Endometrial microvascular endothelial cells (primary cell): ENCODE data around the gene ZSWIM1. TPM values are rescaled to one million over a fixed set of nuclear protein-coding genes. Genes with fewer than 3 reads are reported as not detected.

Experiments used
- in situ Hi-C: cut with HindIII; loops from 2 replicates; pipeline ENCODE4 v1.10.0; 2017; ENCODE audit warnings: low sequenced_read_pairs, low pct_unique_long_range_greater_than_20kb; ENCODE audit errors: inconsistent ontology term
- total RNA-seq: library from RNA; depleted of rRNA; stranded (reverse); fragments of >200 nt; gene quantifications from one replicate; pipeline ENCODE4 v1.2.3, GENCODE V29; 2015; ENCODE audit errors: inconsistent ontology term

ZSWIM1 gene
- total RNA-seq, 1 donor from 2014 or later = 10.0 TPM

DNA sequence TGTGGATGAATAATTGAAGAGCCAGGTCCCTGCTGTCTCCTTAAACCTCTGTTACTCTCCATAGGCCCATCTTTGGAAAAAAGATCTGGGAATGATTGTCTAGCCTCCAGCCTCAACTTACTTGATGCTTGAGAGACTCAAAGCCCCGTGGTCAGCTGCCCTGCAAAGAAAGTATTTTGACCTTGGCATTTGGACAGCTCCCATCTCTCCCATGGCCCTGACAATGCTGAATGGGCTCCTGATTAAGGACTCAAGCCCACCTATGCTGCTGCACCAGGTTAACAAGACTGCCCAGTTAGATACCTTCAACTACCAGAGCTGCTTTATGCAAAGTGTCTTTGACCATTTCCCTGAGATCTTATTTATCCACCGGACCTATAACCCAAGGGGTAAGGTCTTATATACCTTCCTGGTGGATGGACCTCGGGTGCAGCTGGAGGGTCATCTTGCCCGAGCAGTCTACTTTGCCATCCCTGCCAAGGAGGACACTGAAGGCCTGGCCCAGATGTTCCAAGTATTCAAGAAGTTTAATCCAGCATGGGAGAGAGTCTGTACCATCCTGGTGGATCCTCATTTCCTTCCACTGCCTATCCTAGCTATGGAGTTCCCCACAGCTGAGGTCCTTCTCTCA lies 1.6 kb downstream of the ZSWIM1 start:
- in situ Hi-C loops = no loop called here

DNA sequence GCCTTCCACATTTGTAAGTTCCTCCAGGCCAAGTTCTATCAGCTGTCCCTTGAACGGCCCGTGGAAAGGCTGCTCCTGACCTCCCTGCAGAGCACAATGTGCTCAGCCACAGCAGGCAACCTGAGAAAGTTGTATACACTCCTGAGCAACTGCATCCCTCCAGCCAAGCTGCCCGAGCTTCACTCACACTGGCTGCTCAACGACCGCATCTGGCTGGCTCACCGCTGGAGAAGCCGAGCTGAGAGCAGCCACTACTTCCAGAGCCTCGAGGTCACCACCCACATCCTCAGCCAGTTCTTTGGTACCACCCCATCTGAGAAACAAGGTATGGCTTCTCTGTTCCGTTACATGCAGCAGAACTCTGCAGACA lies 2.1 kb downstream of the ZSWIM1 start:
- in situ Hi-C loops = no loop called here

DNA sequence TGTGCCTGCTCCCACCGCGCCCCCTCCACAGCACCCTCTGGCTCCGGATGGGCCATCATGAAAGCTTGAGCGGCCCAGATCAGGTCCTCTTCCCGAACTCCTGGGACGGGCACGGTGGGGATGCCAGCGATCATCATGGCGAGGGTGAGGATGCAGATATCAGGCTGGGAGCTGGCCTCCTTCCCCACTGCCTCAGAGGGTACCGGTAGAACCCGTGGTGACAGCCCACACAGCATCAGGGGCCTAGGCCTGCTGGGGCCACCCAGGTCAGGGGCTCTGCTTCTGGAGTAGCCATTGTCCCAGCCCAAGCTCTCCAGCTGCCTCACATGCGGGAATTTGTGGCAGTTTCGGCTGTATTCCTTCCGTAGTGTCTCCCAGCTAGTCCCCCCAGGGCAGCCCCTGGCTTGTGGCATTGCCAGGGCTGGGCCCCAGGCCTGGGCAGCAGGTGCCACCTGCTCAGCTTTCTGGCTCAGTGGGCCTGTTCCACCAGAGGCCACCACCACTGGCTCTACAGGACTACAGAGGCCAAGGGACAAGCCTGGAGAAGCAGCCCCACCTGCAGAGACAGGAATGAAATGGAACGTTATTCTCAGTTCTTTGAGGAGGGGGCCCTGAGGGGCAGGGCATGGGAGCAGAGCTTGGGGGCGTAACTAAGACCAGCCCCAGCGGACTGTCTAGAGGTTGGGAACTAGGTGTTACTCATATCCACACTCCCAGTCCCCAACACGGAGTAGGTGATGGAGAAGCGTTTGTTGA lies 5.7 kb downstream of the ZSWIM1 start:
- in situ Hi-C loops = no loop called here

DNA sequence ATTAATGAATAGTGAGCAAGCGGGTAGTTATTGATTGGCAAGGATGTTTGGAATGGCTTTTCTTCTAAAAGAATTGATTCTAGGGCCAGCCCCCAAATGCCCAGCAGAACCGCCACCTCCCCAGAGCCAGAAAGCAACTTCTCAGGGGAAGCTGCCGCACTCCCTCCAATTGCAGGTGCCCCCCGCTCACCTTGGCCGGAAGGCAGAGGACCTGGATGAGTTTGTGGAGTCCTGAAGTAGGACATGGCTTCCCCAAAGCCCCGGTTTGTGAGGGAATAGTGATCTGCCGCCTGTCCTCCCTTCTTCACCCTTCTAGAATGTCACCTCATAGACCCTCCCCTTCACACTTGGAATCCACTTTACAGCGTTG lies 6.3 kb downstream of the ZSWIM1 start, which contains the start of gene SPATA25:
SPATA25 (minus strand) TSS at position 277 of the 370 bp plus-strand sequence; CDS start at position 245, 32 bp downstream.
- in situ Hi-C loops = no loop called here

DNA sequence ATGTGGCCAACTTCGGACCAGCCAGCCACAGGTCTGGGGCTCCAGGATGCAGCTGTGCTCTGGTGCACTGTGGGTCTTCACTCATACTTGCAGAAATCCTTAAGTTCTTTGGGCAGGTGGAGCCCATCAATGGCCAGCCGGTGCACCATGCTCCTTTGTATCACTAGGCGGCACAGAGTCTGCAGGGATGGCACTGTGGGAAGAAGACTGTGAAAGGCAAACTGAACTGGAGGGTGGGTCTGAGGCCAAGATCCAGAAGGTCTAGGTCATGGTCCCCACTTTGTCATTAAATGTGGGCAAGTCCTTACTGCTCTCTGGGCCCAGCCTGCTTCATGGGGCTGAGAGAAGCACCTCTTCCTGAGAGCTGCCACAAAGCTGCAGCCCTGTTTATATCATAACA lies 7.7 kb downstream of the ZSWIM1 start:
- in situ Hi-C loops = no loop called here

DNA sequence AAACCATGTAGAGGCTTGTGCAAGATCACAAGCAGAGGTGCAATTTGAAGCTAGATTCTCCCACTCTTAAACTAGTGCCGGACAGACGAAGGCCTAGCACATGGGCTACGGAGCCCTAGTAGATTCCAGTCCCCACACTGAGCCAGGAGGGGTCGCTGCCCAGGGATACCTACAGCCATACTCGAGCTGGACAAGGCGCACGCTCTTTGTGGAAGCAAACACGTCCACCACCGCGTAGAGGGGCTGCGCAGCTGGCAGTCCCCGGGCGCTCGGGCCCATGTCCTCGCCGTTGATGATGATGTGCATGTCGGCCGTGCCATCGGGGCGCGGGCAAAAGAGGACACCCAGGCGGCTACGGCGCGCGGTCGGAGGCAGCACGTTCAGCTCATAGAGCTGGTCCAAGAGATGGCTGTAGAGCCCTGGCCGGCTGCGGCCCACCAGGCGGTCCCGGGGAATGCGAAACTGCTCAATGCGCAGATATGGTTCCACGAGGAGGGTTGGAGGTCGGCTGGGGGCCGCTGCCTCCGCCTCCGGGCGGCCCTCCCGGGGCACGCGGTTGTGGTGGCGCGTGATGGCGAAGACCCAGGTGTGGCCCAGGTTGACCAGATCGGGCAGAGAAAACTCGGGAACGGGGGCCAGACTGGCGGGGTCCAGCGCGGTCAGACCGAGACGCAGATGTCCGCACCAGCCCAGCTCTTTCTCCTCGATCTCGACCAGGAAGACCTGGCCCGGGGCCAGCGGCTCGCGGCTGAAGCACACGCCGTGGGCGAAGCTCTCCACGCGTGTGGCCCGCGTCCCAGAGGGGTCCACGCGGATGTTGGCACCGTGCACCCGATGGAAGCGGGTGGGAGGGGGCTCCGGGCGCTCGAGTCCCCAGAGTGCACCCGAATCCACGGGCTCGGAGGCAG lies 9.3 kb downstream of the ZSWIM1 start:
- in situ Hi-C loops = no loop called here

DNA sequence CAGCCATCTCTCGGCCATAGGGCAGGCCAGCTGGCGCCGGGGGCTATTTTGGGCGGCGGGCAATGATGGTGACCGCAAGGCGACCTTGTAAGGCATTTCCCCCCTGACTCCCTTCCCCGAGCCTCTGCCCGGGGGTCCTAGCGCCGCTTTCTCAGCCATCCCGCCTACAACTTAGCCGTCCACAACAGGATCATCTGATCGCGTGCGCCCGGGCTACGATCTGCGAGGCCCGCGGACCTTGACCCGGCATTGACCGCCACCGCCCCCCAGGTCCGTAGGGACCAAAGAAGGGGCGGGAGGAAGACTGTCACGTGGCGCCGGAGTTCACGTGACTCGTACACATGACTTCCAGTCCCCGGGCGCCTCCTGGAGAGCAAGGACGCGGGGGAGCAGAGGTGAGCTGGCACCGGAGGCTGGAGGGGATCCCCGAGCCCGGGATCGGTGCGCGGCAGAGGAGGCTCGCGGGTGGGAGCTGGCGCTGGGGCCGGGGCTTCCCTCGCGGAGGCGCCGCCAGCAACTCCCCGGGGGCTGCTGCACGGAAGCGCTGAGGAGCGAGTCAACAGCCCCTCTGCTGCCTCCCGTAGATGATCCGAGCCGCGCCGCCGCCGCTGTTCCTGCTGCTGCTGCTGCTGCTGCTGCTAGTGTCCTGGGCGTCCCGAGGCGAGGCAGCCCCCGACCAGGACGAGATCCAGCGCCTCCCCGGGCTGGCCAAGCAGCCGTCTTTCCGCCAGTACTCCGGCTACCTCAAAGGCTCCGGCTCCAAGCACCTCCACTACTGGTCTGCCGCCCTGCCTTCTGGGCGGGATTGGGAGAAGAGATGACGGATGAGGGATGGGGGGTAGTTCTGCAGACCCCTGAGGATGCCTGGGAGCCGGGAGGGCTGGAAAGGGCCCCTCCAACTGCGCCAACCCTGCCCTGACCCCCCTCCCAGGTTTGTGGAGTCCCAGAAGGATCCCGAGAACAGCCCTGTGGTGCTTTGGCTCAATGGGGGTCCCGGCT lies 10.3 kb downstream of the ZSWIM1 start, which contains the start of the genes CTSA and NEURL2:
CTSA (plus strand) TSS at position 351 of the 999 bp plus-strand sequence; CDS start at position 585, 234 bp downstream.
NEURL2 (minus strand) TSS at position 224 of the 999 bp plus-strand sequence; CDS start at position 7, 217 bp downstream.
- in situ Hi-C loops = no loop called here

DNA sequence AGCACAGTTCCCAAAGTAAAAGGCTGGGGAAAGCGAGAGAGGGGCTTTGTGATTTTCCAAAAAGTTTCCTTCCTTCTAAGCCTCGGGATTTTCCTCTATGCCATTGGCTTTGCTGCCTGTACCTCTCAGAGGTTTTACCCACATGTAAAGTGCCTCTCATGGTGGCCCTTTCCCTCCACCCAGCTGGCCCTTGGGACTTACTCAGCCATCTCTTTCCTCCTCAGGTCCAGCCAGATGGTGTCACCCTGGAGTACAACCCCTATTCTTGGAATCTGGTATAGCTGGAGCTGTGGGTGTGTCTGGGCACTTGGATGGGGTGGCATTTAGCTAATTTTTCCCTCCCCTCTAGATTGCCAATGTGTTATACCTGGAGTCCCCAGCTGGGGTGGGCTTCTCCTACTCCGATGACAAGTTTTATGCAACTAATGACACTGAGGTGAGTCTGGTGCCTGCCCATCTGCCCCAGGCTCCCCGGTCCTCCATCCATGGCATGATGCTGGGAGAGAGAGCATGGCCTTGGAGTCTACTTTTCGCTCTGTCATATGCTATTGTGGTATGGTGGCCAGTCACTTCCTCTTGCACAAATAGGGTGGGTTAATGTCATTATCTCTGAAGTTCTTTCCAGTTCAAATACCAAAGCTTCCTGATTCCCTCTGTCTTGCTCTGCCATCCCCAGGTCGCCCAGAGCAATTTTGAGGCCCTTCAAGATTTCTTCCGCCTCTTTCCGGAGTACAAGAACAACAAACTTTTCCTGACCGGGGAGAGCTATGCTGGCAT lies 11.2 kb downstream of the ZSWIM1 start:
- in situ Hi-C loops = no loop called here

DNA sequence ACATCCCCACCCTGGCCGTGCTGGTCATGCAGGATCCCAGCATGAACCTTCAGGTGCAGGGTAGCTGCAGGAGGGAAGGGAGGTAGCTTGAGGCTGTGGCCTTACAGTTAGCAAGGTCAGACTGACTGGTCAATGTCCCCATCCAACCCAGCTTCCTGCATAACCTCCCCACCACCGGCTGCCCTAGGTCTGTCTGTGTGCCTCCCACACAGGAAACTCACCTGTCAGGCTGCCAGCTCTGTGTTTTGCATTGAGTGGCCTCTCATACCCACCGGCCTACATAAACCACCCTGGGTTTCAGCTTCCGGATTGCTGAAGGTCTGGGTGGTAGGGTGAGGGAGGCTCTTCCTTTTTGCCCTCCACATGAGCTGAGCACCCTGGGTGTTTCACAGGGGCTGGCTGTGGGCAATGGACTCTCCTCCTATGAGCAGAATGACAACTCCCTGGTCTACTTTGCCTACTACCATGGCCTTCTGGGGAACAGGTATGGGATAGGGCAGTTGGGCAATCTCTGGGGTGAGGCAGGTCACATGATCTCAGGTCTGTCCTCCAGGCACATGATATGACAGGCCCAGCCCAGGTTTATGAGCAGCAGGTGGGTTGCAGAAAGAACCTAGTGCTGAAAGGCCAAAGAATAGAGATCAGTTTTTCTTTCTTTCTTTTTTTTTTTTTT lies 11.9 kb downstream of the ZSWIM1 start:
- in situ Hi-C loops = no loop called here

DNA sequence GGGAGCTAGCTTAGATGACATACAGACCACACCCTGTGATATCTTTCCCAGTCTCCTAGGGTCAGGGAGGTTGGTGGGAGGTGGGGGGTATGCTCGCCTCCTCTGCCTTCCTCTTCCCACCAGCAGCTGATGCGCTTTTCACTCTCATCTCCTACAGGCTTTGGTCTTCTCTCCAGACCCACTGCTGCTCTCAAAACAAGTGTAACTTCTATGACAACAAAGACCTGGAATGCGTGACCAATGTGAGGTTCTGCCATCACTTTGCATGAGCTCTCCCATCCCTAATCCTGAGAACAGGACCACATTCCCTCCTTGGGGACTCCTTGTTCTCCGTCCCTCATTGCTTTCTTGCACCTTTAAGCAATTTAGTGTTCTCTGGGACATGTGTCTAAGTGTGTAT lies 12.8 kb downstream of the ZSWIM1 start:
- in situ Hi-C loops = no loop called here

DNA sequence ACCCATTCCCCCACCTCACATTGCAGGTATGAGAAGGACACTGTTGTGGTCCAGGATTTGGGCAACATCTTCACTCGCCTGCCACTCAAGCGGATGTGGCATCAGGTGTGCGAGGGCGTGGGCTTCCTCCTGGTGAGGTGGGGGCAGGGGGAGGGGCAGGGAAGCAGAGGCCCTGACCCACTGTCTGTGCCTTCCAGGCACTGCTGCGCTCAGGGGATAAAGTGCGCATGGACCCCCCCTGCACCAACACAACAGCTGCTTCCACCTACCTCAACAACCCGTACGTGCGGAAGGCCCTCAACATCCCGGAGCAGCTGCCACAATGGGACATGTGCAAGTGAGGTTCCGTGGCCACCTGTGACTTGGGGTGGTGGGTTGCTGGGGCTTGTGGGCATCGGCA lies 13.8 kb downstream of the ZSWIM1 start:
- in situ Hi-C loops = no loop called here

DNA sequence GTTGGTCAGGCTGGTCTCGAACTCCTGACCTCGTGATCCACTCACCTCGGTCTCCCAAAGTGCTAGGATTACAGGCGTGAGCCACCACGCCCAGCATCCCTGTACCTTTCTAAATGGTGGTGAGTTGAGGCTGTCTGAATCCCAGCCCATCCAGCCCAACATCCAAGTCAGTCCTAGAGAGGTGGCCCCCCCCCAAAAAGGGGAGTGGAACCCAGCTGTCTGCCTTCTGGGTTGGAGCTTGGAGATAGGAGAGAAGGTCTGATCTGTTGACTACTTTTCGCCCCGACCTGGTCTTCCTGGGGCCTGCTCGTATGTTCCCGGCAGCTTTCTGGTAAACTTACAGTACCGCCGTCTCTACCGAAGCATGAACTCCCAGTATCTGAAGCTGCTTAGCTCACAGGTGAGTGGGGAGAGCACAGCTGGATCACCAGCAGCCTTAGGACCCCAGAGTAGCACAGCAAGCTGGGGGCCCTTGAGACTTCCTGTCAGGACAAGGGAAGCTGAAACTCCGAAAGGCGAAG lies 15.7 kb downstream of the ZSWIM1 start:
- in situ Hi-C loops = no loop called here

DNA sequence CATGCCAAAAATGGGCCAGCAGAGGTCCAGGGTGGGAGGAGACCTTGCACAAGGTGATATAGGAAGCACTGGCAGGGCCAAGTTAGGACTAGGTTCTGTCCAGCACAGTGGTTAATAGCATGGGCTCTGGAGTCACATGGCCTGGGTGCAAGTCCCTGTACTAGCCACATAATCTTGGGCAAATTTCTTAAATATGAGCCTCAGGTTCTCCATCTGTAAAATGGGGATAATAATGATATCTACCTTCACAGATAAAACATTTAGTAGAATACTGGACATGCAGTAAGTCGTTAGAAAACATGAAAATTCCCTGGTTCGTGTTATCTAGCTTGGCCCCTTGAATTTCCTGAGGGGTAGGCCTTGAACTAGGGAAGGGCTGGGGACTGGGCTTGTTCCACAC lies 16.3 kb downstream of the ZSWIM1 start:
- in situ Hi-C loops = no loop called here

DNA sequence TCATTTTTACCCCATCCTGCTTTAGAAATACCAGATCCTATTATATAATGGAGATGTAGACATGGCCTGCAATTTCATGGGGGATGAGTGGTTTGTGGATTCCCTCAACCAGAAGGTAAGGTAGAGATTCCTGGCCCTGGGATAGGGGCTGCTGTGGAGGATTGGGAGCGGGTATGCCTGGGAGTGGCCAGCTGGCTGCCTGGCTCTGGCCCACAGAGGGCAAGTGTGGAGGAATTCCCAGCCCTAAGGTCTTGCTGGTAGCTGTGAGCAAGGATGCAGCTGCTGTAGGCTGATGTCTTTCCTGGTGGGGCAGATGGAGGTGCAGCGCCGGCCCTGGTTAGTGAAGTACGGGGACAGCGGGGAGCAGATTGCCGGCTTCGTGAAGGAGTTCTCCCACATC lies 16.7 kb downstream of the ZSWIM1 start:
- in situ Hi-C loops = no loop called here

DNA sequence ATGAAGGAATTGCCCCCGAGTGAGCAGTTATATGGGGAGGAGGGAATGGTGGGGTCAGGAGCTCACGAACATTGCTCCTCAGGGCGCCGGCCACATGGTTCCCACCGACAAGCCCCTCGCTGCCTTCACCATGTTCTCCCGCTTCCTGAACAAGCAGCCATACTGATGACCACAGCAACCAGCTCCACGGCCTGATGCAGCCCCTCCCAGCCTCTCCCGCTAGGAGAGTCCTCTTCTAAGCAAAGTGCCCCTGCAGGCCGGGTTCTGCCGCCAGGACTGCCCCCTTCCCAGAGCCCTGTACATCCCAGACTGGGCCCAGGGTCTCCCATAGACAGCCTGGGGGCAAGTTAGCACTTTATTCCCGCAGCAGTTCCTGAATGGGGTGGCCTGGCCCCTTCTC lies 17.3 kb downstream of the ZSWIM1 start:
- in situ Hi-C loops = no loop called here

DNA sequence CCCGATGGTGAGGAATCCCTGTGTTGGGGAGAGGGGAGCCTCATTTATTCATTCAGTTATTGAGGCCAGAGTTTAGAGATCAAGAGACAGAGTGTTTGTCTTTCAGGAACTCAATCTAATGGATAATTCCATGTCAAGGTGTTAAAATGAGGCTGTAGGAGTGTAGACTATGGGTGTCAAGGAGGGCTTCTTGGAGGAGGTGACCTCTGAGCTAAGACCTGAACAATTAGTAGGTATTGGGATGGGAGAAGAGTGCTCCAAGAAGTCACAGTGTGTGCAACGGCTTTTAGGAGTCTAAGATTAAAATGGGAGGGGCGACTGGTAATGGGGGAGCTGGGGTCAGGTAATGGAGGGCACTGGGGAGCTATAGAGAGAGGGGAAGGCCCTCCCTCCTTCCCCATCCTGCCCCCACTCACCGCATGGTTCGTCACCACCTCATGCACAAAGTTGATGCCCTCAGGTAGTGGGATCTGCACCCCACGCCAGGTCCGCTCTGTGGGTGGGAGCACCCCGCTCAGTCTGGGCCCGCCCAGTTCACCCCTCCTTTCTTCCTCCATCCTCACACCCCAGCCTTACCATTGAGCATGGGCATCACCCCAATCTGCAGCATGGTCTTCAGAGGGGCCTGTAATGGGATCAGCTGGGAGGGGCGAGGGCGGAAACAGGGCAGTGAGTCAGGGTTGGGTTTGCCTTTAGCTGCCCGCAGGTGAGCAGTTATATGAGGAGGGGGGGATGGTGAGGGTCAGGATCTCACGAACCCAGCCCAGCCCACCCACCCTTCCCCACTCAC lies 18.2 kb downstream of the ZSWIM1 start:
- in situ Hi-C loops = no loop called here
